GM06990 (cell line): ENCODE measurements around the gene FZD1.

Experiments
- DNase-seq: peaks from one replicate; pipeline ENCODE4 v3.0.0-alpha.2; 2011; ENCODE audit not compliant: insufficient read length; ENCODE audit errors: extremely low read depth
- H3K27me3 ChIP-seq: replicated peaks from 2 replicates; pipeline ENCODE4 v1.6.0; 2011; ENCODE audit warnings: low read length; ENCODE audit not compliant: control insufficient read depth, insufficient read depth
- H3K36me3 ChIP-seq: 2 replicates; pipeline ENCODE4 v1.5.1; 2011; ENCODE audit warnings: low read length; ENCODE audit not compliant: control insufficient read depth, insufficient read depth
- H3K4me3 ChIP-seq: replicated peaks from 2 replicates; pipeline ENCODE4 v1.5.1; 2011; ENCODE audit warnings: low read depth, mild to moderate bottlenecking, control low read depth, low read length
- TF ChIP-seq, protein P1 (sequence below): IDR thresholded peaks from 2 replicates; pipeline ENCODE4 v1.5.1; 2011; ENCODE audit warnings: low read length, control low read depth, mild to moderate bottlenecking, inconsistent platforms; ENCODE audit not compliant: insufficient read depth, poor library complexity, severe bottlenecking

FZD1 gene

DNA sequence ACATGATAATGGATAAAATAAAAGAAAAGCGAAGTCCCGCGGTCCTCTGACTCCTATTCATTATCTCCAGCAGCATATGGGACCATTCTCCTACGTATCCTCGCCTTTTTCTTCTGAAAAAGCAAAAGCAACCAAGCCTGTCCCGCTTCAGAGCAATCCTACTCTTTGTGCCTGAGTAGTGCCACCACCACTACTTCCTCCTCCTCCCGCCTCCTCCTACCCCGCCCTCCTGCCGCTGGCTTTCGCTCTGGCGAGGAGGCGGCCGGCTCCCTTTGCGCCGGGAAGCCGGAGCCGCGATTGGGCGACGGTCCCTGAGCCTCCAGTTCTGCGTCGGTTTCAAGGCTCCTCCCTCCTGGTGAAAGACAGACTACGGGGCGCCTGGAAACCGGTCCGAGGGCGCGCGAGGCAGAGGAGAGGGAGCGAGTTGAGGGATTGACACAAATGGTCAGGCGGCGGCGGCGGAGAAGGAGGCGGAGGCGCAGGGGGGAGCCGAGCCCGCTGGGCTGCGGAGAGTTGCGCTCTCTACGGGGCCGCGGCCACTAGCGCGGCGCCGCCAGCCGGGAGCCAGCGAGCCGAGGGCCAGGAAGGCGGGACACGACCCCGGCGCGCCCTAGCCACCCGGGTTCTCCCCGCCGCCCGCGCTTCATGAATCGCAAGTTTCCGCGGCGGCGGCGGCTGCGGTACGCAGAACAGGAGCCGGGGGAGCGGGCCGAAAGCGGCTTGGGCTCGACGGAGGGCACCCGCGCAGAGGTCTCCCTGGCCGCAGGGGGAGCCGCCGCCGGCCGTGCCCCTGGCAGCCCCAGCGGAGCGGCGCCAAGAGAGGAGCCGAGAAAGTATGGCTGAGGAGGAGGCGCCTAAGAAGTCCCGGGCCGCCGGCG lies at the start of gene FZD1:
Gene FZD1, plus strand, starts transcription at position 388 of the 878 bp plus-strand sequence. Its CDS starts 448 bp downstream, at position 836.
- Histone ChIP-seq H3K27me3 (no peaks in the 10 kb centered on the region), H3K36me3 (no peaks in the 10 kb centered on the region)
- TF ChIP-seq, protein P1, sequence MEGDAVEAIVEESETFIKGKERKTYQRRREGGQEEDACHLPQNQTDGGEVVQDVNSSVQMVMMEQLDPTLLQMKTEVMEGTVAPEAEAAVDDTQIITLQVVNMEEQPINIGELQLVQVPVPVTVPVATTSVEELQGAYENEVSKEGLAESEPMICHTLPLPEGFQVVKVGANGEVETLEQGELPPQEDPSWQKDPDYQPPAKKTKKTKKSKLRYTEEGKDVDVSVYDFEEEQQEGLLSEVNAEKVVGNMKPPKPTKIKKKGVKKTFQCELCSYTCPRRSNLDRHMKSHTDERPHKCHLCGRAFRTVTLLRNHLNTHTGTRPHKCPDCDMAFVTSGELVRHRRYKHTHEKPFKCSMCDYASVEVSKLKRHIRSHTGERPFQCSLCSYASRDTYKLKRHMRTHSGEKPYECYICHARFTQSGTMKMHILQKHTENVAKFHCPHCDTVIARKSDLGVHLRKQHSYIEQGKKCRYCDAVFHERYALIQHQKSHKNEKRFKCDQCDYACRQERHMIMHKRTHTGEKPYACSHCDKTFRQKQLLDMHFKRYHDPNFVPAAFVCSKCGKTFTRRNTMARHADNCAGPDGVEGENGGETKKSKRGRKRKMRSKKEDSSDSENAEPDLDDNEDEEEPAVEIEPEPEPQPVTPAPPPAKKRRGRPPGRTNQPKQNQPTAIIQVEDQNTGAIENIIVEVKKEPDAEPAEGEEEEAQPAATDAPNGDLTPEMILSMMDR, result no peak

DNA sequence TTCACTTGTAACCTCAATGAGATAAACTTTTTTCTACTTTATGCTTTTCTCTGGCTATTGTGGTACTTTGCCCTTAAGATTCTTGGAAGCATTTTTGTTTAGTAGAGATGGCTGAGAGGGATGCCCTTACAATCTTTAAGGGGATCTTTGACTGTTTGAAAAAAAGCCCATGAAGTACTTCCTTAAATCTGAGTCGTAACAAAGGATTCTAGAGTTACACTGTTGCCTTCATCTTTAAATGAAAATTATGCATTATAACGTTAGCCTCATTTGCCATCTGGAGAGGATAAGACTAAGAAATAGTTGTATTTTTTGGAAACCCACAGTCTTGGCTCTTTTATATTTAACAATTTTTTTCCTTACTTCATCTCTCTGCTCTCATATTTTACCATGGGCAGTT lies 37.8 kb upstream of the FZD1 start:
- Histone ChIP-seq H3K36me3 (no peaks in the 10 kb centered on the region), H3K27me3 (no peaks in the 10 kb centered on the region), H3K4me3 (no peak overlapping the region)
- DNase-seq, result no peak
- TF ChIP-seq, protein P1, result no peak

More for the DNA sequence above, at the start of gene FZD1:
- DNase-seq, result peak; percentile 92
- peak within 1 kb of the TSS; percentile 67 for H3K4me3 ChIP-seq

DNA sequence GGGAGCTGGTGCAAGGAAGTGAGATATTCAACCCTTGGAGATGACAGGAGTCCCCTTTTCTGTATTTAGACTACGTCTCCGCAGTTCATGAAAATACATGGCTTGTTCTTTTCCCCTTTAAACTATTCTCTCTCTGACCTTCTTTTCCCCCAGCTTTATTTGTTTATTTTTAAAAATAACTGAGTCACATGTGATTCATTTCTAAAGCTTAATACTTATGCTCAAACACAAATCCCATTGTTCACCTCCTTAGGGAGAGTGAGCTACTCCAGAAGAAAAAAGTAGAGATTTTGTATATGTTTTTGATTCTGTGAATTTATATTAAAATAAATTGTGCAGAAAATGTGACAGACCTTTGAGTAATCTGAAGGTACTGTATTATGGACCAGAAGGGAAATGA lies 35.9 kb upstream of the FZD1 start:
- H3K27me3 ChIP-seq, result no peaks in the 10 kb centered on the region
- DNase-seq, result no peak
- TF ChIP-seq, protein P1, result no peak

DNA sequence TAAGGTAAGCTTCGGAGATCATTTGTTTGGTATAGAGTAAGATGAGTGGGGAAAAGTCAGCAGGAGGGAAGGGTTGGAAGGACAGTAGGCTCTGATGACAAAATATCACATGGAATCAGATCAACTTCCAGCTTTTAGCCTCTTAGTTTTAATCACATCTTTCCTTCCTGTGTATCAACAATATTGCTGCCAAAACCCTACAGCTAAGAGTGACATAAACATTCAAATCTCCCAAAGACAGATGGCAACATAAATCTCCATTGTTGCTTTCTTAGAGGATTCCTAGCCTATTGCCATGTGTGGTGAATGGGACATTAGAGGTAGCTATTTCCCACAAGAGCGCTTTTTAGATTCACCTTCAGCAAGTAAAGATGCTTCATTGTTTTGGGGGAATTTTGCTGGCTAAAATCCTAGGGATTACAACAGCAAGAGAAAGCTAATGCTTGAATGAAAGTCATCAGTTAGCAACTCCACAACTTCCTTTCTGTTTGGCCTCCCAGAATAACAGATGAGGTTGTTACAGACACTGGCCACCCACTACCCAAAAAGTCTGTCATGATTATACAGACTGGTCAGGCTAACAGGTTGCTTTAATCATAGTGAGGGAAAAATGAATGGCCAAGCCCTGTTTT lies 35.2 kb upstream of the FZD1 start:
- no peaks in the 10 kb centered on the region for H3K36me3 ChIP-seq
- no peak for DNase-seq
- H3K4me3 ChIP-seq, result no peak overlapping the region
- no peaks in the 10 kb centered on the region for H3K27me3 ChIP-seq
- TF ChIP-seq, protein P1, result no peak

More for the DNA sequence above, 35.9 kb upstream of the FZD1 start:
- Histone ChIP-seq H3K4me3 (no peak overlapping the region), H3K36me3 (no peaks in the 10 kb centered on the region)

DNA sequence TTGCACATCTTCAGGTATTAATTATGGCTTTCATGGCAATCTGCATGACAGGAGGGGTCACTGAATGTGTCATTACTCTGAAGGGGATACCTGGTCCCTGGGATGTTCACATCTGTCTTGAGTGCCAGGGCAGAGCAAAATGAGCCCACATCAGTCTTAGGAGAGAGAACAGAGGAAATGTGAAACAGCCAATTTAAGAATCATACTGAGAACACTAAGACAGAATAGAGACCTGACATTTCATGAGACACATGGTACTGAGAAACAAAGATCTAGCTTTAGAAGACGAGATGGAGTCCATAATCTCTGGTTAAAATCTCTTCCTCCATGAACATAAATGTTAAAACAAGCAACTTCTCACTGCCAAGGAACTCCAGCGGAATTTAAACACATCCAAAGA lies 34.1 kb upstream of the FZD1 start:
- TF ChIP-seq, protein P1, result no peak
- DNase-seq, result no peak
- H3K4me3 ChIP-seq, result no peak overlapping the region
- no peaks in the 10 kb centered on the region for H3K27me3 ChIP-seq
- H3K36me3 ChIP-seq, result no peaks in the 10 kb centered on the region
